Stimulated activated memory B cell treated with anti-CD40 and anti-IgM and Interleukin-4, amounts not matched to agents 10 μg/mL and 1 μg/mL and 100 μg/mL, for 72 hours (primary cell): ENCODE results near the gene AP1M1.

Source experiments
- ATAC-seq: fragments of 150-1000 bp; cut with Tn5 transposase; 2 replicates; pipeline ENCODE4 v1.10.0; 2021
- H3K27ac Mint-ChIP-seq: one replicate; pipeline ENCODE4 v1.8.0; 2022; ENCODE audit warnings: mild to moderate bottlenecking, mixed read lengths
- H3K27me3 Mint-ChIP-seq: one replicate; pipeline ENCODE4 v1.8.0; 2022; ENCODE audit warnings: mixed read lengths
- H3K36me3 Mint-ChIP-seq: one replicate; pipeline ENCODE4 v1.8.0; 2022; ENCODE audit warnings: mixed read lengths
- H3K4me1 Mint-ChIP-seq: one replicate; pipeline ENCODE4 v1.8.0; 2022; ENCODE audit warnings: mixed read lengths
- H3K4me3 Mint-ChIP-seq: one replicate; pipeline ENCODE4 v1.8.0; 2022; ENCODE audit warnings: mild to moderate bottlenecking, moderate library complexity, mixed read lengths
- H3K9me3 Mint-ChIP-seq: one replicate; pipeline ENCODE4 v1.8.0; 2022; ENCODE audit warnings: mixed read lengths

The AP1M1 gene

DNA sequence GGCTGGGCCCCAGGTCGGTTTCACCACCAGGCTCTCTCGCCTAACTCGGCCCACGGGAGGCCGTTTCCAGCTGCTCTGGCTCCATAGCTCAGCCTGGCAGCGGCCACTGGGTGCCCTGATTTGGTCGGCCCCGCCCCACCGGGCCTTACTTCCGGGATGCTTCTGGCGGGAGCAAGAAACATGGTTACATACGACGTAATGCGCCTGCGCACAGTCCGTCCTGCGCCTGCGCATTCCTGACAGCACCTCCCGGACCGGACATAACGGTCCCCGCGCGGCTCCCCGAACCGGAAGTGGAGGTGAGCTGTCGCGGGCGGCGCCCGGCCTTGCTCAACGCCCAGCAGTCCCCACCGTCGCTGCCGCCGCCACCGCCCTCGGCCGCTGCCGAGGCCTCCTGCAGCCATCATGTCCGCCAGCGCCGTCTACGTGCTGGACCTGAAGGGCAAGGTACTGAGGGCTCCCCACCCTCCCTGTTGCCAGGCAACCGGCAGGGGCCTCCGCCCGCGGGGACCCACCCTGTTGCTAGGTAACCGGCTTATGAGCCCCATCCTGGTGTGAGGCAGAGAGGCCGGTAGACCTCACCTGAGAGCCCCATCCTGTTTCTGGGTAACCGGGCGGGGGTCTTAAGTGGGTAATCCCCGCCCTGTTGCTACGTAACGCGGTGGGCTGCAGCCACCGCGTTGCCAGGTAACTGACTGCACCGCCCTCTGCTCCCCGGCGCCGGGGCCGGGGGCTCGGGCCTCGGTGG, at the start of gene AP1M1:
Gene AP1M1, plus strand, starts transcription at position 290 of the 748 bp plus-strand sequence. Its CDS starts 116 bp downstream, at position 406.
- Mint-ChIP-seq H3K36me3 (peaks cover 20% of the 10 kb centered on the region), H3K27me3 (no peaks in the 10 kb centered on the region), H3K27ac (peak within 1 kb of the TSS; percentile 95), H3K9me3 (no peaks in the 10 kb centered on the region), H3K4me3 (peak within 1 kb of the TSS; percentile 95), H3K4me1 (peaks cover 52% of the 10 kb centered on the region)
- peak; percentile 97 for ATAC-seq

DNA sequence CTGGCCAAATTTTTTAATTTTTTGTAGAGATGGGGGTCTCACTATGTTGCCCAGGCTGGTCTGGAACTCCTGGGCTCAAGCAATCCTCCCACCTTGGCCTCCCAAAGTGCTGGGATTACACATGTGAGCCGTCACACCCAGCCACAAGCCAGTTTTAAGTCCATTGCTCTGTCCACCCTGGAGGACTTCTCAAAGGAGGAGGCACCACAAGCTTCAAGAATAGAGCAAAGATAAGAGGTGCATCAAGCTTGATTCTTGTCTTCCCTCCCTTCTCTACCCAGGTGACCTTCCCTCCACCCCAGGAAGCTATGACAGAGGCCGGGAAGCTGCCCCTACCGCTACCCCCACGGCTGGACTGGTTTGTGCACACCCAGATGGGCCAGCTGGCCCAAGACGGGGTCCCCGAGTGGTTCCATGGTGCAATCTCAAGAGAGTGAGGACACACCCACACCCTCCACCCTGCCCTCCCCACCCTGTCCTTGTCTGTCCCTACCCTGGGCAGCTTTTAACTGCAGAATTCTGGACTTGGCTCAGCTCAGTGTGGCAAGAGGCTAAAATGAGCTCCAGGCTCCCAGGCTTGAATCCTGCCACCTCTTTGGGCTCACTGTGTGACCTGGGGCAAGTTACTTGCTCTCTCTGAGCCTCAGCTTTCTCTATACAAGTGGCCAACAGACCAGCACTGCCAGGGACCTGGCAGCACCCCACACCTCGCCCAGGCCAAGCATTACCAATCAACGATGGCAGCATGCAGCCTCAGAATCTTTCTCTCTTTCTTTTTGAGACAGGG, 49.1 kb upstream of the AP1M1 start:
- no peaks in the 10 kb centered on the region for H3K9me3 Mint-ChIP-seq
- H3K4me3 Mint-ChIP-seq, result peak overlapping the region; percentile 70
- peaks cover 67% of the 10 kb centered on the region for H3K36me3 Mint-ChIP-seq
- peak overlapping the region; percentile 85 for H3K27ac Mint-ChIP-seq
- peaks cover 55% of the 10 kb centered on the region for H3K4me1 Mint-ChIP-seq
- no peaks in the 10 kb centered on the region for H3K27me3 Mint-ChIP-seq
- no peak for ATAC-seq

DNA sequence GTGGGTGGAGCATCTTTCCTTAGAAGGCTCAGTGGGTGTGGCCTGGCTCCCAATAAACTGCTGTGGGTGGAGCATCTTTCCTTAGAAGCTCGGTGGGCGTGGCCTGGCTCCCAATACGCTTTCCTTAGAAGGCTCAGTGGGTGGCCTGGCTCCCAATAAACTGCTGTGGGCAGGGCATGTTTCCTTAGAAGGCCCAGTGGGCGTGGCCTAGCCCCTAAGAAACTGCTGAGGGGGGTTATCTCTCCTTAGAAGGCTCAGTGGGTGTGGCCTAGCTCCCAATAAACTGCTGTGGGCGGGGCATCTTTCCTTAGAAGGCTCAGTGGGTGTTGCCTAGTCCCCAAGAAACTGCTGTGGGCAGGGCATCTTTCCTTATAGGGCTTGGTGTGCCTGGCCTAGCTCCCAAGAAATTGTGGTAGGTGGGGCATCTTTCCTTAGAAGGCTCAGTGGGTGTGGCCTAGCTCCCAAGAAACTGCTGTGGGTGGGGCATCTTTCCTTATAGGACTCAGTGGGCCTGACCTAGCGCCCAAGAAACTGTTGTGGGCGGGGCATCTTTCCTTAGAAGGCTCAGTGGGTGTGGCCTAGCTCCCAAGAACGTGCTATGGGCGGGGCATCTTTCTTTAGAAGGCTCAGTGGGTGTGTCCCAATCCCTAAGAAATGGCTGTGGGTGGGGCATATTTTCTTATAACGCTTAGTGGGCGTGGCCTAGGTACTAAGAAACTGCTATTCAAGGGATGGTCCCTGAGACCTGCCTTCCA, 44.0 kb upstream of the AP1M1 start:
- peaks cover 83% of the 10 kb centered on the region for H3K36me3 Mint-ChIP-seq
- H3K27ac Mint-ChIP-seq, result peak overlapping the region; percentile 49
- no peak overlapping the region for H3K4me3 Mint-ChIP-seq
- no peaks in the 10 kb centered on the region for H3K9me3 Mint-ChIP-seq
- peaks cover 69% of the 10 kb centered on the region for H3K4me1 Mint-ChIP-seq
- no peaks in the 10 kb centered on the region for H3K27me3 Mint-ChIP-seq
- no peak for ATAC-seq

DNA sequence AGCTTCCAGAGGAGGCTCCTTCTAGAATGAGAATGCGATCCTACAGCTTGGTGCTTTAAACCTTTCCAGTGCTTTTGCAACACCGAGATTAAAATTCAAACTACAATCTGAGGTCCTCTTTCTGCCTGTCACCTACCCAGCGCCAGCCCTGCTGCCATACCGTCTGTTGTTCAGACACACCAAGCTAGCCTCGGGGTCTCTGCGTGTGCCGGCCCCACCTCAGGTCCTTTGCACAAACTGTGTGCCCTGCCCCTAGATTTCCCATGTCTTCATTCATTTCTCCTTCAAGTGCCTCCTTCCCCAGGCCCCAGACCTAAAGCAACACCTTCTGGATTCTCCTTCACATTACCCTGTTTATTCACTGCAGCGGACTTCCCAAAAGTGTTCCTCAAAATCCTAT, 43.2 kb upstream of the AP1M1 start:
- Mint-ChIP-seq H3K9me3 (no peaks in the 10 kb centered on the region), H3K4me3 (peak overlapping the region; percentile 3), H3K4me1 (peaks cover 63% of the 10 kb centered on the region), H3K36me3 (peaks cover 75% of the 10 kb centered on the region), H3K27me3 (no peaks in the 10 kb centered on the region), H3K27ac (peak overlapping the region; percentile 56)
- ATAC-seq, result no peak

DNA sequence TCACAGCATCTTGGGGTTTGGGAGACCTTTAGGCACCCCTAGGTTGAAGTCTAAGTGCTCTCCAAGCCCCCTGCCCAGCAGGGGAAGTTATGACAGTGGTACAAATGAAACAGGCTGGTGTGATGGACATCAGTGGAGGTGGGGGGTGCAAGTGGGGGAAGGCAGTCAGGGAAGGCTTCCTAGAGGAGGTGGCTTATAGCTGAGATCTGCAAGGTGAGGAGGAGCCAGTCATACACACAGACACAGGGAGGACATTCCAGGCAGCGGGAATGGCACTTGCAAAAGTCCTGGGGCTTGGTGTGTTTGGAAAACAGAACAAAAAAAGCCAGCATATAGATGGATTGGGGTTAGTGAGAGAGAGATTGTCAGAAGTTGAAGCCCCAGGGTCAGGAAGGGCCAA, 42.6 kb upstream of the AP1M1 start:
- ATAC-seq, result no peak
- H3K4me1 Mint-ChIP-seq, result peaks cover 61% of the 10 kb centered on the region

DNA sequence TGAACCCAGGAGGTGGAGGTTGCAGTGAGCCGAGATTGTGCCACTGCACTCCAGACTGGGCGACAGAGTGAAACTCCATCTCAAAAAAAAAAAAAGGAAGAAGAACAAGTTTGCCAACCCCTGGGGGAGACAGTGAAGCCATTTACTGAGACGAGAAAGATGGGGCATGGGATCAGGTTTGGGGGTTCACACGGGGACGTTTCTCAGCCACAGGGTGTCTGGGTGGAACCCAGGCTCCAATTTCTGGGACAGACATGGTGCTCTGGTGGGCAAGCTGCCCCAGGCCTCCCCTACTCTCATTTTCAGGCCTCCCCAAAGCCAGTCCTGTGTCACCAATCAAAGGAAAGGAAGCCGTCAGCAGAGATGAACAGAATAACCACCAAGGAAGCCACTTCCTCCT, 40.8 kb upstream of the AP1M1 start:
- no peak overlapping the region for H3K4me3 Mint-ChIP-seq
- no peaks in the 10 kb centered on the region for H3K27me3 Mint-ChIP-seq
- H3K4me1 Mint-ChIP-seq, result peaks cover 66% of the 10 kb centered on the region
- H3K36me3 Mint-ChIP-seq, result peaks cover 63% of the 10 kb centered on the region
- no peaks in the 10 kb centered on the region for H3K9me3 Mint-ChIP-seq
- peak overlapping the region; percentile 56 for H3K27ac Mint-ChIP-seq
- ATAC-seq, result no peak

More for the DNA sequence above, 42.6 kb upstream of the AP1M1 start:
- Mint-ChIP-seq H3K27me3 (no peaks in the 10 kb centered on the region), H3K27ac (peak overlapping the region; percentile 56), H3K9me3 (no peaks in the 10 kb centered on the region), H3K36me3 (peaks cover 74% of the 10 kb centered on the region), H3K4me3 (peak overlapping the region; percentile 47)

DNA sequence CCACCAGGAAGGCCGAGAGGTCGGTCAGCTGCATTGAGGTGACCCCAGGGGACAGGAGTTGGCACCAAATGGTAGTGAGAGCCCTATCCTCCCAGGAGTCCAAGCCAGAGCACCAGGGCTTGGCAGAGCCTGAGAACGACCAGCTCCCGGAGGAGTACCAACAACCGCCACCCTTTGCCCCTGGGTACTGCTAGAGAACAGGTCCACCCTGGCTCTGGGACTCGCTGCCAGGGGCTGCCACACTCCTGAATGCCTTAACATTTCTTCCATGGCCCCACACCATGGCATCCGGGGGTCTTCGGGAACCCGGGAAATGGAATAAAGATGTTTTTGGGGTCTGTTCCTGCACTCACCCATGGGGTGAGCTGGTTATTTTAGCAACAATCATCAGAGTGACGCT, 40.1 kb upstream of the AP1M1 start:
- peaks cover 63% of the 10 kb centered on the region for H3K4me1 Mint-ChIP-seq
- peaks cover 56% of the 10 kb centered on the region for H3K36me3 Mint-ChIP-seq
- no peaks in the 10 kb centered on the region for H3K27me3 Mint-ChIP-seq
- H3K27ac Mint-ChIP-seq, result peak overlapping the region; percentile 56
- H3K4me3 Mint-ChIP-seq, result no peak overlapping the region
- H3K9me3 Mint-ChIP-seq, result no peaks in the 10 kb centered on the region
- ATAC-seq, result no peak

DNA sequence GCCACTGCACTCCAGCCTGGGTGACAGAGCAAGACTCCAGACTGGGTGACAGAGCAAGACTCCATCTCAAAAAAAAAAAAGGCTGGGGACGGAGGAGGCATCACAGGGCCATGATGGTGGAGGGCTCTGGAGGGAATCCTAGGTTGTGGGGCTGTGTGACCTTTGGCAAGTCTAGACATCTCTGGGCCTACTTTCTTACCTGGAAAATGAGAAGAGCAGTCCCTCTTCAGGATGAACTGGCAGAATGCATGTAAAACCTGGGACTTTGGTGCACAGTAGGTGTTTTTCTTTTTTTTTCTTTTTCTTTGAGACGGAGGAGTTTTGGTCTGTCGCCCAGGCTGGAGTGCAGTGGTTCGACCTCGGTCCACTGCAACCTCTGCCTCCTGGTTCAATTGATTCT, 38.1 kb upstream of the AP1M1 start:
- Mint-ChIP-seq H3K27me3 (no peaks in the 10 kb centered on the region), H3K9me3 (no peaks in the 10 kb centered on the region), H3K4me3 (no peak overlapping the region), H3K36me3 (peaks cover 36% of the 10 kb centered on the region), H3K4me1 (peaks cover 43% of the 10 kb centered on the region), H3K27ac (no peak overlapping the region)
- no peak for ATAC-seq

DNA sequence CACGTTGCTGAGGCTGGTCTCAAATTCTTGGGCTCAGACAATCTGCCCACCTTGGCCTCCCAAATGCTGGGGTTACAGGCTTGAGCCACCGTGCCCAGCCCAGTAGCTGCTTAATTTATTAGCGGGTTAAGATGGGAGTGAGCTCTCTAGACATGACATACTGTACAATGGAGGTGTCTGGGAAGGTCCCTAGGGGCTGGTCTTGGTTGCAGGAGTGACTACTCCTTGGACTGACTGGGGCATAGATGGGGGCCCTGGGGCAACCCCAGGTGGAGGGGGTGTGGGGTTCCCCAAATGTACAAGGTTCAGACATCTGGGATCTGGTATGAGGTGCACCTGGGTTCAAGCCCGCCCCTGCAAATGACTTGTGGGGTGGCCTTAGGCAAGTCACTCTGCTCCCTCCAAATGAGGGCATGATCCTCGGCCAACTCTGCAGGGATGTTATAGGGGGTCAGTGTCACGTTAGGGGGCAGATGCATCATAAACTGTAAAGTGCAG, 37.2 kb upstream of the AP1M1 start:
- Mint-ChIP-seq H3K9me3 (no peaks in the 10 kb centered on the region), H3K4me3 (no peak overlapping the region), H3K27me3 (no peaks in the 10 kb centered on the region), H3K36me3 (peaks cover 27% of the 10 kb centered on the region), H3K27ac (peak overlapping the region; percentile 46), H3K4me1 (peaks cover 34% of the 10 kb centered on the region)
- peak; percentile 49 for ATAC-seq

DNA sequence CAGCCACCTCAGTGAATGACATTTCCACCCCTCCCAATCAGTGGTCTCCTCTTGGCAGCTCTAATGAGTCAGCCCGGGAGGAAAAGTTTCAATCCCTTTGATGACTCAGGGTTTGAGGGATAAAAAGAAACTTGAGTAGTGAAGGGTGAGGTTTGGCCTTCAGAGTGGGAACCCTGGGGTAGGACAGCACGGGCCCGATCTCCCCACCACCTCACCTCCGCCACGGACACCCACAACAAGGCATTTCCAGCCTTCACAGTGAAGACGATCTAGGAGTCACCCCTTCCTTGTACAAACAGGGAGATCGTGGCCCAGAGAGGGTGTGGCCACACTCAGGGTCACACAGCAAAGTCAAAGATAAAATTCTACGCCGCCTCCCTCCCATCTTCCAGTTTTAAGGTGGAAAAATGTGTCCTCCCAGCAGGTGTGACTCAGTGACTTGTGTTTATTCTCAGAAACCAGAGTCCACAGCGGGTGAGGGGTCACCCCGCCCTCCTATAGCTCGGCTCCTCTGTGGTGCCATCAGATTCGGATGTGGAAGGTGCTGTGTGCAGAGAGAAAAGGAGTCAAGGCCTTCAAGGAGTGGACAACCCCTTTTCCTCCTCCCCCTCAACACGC, 36.7 kb upstream of the AP1M1 start:
- H3K4me3 Mint-ChIP-seq, result no peak overlapping the region
- ATAC-seq, result peak; percentile 40
- peaks cover 29% of the 10 kb centered on the region for H3K4me1 Mint-ChIP-seq
- peaks cover 22% of the 10 kb centered on the region for H3K36me3 Mint-ChIP-seq
- no peaks in the 10 kb centered on the region for H3K9me3 Mint-ChIP-seq
- H3K27ac Mint-ChIP-seq, result peak overlapping the region; percentile 46
- no peaks in the 10 kb centered on the region for H3K27me3 Mint-ChIP-seq

DNA sequence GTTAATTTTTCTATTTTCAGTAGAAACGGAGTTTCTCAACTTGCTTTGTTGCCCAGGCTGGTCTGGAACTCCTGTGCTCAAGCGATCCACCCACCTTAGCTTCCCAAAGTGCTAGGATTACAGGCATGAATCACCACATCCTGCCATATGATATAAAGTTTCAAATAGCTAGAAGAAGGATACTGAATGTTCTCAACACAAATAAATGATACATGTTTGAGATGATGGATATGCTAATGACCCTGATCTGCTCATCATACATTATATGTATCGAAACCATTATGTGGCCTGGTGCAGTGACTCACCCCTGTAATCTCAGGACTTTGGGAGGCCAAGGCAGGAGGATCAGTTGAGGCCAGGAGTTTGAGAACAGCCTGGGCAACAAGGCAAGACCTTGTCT, 35.9 kb upstream of the AP1M1 start:
- no peak overlapping the region for H3K27ac Mint-ChIP-seq
- ATAC-seq, result no peak
- H3K9me3 Mint-ChIP-seq, result no peaks in the 10 kb centered on the region
- peaks cover 22% of the 10 kb centered on the region for H3K4me1 Mint-ChIP-seq
- H3K27me3 Mint-ChIP-seq, result no peaks in the 10 kb centered on the region
- H3K36me3 Mint-ChIP-seq, result peaks cover 14% of the 10 kb centered on the region
- H3K4me3 Mint-ChIP-seq, result no peak overlapping the region

DNA sequence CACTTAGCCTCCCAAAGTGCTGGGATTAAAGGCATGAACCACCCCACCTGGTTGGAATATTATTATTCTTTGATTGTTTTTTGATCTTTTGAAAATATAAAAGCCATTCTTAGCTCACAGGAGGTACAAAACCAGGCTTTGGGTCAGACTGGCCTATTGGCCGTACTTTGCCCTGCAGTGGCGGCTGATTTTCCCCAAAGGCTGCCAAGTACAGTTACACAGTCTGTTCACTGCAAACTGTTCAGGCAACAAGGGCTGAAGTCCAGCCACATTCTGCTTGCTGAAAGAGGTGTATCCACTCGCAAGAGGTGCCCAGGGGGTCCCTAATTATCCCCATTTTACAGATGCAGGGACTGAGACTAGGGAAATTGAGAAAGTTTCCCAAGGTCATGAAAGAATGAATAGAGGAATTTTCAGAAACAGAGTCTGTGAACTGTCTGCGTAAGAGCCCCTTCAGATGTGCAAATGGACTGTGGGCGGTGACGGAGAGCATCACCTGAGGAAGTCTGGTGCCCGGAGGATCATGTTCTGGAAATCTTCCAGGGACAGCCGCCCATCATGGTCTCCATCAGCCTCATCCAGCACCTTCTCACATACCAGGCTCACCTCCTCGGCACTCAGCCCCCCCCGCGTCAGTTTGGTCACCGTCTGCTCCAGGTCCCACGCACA, 33.4 kb upstream of the AP1M1 start:
- Mint-ChIP-seq H3K27me3 (no peaks in the 10 kb centered on the region), H3K9me3 (no peaks in the 10 kb centered on the region), H3K4me1 (peaks cover 37% of the 10 kb centered on the region), H3K4me3 (no peak overlapping the region), H3K36me3 (no peaks in the 10 kb centered on the region), H3K27ac (no peak overlapping the region)
- ATAC-seq, result no peak

DNA sequence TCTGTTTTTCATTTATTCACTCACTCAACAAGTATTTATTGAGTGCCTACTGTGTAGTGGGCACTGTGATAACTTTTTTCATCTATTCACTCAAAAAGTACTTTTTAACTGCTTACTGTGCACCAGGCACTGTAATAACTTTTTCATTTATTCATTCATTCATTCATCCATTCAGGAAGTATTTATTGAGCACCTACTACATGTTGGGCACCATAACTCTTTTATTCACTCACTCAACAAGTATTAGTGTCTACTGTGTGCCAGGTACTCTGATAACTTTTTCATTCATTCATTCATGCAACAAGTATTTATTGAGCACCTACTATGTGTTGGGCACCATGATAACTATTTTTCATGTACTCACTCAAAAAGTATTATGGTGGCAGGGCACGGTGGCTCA, 31.3 kb upstream of the AP1M1 start:
- peaks cover 38% of the 10 kb centered on the region for H3K4me1 Mint-ChIP-seq
- ATAC-seq, result no peak
- no peaks in the 10 kb centered on the region for H3K27me3 Mint-ChIP-seq
- H3K9me3 Mint-ChIP-seq, result no peaks in the 10 kb centered on the region
- no peak overlapping the region for H3K27ac Mint-ChIP-seq
- H3K36me3 Mint-ChIP-seq, result no peaks in the 10 kb centered on the region
- no peak overlapping the region for H3K4me3 Mint-ChIP-seq

DNA sequence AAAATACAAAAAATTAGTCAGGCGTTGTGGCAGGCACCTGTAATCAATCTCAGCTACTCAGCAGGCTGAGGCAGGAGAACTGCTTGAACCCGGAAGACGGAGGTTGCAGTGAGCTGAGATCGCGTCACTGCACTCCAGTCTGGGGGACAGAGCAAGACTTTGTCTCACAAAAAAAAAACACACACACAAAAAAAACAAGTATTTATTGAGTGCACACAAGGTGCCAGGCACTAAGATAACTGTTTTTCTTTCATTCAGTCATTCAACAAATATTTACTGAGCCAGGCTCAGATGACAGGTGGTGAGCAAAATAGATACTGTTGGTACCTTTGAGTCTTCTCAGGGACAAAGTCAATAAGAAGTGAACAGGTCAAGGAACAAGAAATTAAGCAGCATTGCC, 30.7 kb upstream of the AP1M1 start:
- no peak for ATAC-seq
- Mint-ChIP-seq H3K4me1 (peaks cover 40% of the 10 kb centered on the region), H3K36me3 (no peaks in the 10 kb centered on the region), H3K4me3 (no peak overlapping the region), H3K27me3 (no peaks in the 10 kb centered on the region), H3K9me3 (no peaks in the 10 kb centered on the region), H3K27ac (no peak overlapping the region)
